GM19239 (cell line): Measurements from ENCODE around the gene KHNYN.
"Not testable (repeated sequence)": the region's sequence is repeated elsewhere in the genome, so short reads cannot be mapped to it uniquely, and the experiment has no call there.

Source experiments
- DNase-seq: peaks from one replicate; pipeline ENCODE4 v3.0.0; 2011; ENCODE audit warnings: low spot score; ENCODE audit not compliant: insufficient read length
- FAIRE-seq: peaks from 2 replicates; lab custom pipeline; 2011; peaks lifted over from hg19 to GRCh38; lab: Jason Lieb, UNC

The KHNYN gene

GRCh38 chr14:24436355-24437019, 6.7 kb downstream of the KHNYN start:
- FAIRE-seq (no peak), DNase-seq (no peak)

DNA sequence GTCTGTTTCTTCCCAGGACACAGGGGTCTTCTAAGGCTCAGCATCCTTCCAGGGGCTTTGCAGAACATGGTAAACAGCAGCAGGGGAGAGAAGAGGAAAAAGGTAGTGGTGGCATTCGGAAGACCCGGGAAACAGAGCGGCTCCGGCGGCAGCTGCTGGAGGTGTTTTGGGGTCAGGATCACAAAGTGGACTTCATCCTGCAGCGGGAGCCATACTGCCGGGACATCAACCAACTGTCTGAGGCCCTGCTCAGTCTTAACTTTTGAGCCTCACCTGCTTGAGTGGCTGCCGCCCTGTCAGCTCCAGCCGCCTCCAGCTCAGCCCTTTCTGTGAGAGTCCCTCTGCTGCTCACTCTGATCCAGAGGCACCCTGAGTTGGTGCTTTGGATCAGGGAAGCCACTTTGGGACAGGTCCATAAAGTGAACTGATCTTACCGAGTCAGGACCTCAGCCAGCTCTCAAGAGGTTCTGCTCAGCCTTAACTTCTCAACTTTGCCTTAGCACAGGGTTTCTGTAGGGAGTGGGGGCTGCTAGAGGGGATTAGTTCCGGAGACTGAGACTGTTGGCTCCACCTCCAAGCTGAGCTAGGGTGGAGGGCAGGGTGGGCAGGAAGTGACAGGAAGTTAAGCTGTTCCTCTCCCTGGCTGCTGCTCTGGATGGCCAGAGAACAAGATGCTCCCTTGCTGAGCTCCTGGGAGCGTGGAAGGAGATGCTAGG, 7.4 kb downstream of the KHNYN start:
- DNase-seq (no peak), FAIRE-seq (no peak)

DNA sequence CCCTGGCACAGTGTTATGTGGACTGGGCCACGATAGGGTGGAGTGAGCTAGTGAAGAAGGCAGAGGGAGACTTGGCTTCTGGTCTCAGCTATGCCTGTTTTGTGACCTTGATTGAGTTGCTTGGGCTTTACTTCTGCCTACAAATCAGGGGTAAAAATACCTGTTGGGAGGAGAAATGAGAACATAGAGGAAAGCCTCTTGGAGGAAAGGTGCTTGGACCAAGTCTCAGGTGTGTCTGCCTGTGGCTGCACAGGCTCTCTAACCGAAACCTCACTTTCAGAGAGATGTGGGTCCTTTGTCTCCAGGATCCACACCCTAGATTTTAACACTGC, 7.9 kb downstream of the KHNYN start:
- no peak for FAIRE-seq
- no peak for DNase-seq

GRCh38 chr14:24438223-24439097, 8.7 kb downstream of the KHNYN start:
- DNase-seq: no peak
- no peak for FAIRE-seq

- FAIRE-seq: no peak
These were observed 9.5 kb downstream of the KHNYN start for GRCh38 chr14:24439257-24439656.

DNA sequence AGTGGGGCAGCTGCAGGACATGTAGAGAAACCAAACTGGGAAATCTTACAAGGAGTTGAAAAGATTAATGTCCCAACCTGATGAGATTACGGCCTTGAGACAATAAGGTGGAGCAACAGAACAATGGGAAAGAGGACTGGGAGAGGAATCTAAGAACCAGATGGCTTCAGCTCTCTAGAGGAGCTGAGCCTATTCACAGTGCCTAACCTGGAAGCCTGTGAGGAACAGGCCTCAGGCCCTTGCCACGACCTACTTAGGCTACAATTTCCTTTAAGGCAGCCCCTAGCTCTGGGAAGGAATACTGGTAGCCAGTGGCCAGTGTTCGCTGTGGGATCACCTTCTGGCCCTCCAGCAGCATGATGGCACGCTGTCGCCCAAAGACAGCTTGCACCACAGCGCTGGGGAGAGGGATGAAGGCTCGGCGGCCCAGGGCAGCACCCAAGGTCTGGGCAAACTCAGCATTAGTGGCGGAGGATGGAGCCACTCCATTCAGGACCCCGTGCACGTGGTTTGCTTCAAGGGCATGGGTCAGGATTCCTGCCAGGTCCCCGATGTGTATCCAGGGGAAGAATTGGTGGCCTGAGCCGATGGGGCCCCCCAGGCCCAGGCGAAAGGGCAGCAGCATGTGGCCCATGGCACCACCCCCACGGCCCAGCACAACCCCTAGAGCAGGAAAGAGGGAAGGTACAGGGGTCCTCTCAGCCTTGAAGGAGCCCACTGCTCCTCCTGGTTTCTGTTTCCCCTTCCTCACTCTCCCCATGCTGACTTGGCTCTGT, 10.3 kb downstream of the KHNYN start:
- DNase-seq: no peak
- FAIRE-seq: no peak

More at GRCh38 chr14:24439257-24439656, 9.5 kb downstream of the KHNYN start:
- DNase-seq: no peak

- DNase-seq: no peak
These were observed 11.0 kb downstream of the KHNYN start for GRCh38 chr14:24440606-24441399.

GRCh38 chr14:24441485-24441884, 11.7 kb downstream of the KHNYN start:
- FAIRE-seq (no peak), DNase-seq (no peak)

More at GRCh38 chr14:24440606-24441399, 11.0 kb downstream of the KHNYN start:
- FAIRE-seq: no peak

DNA sequence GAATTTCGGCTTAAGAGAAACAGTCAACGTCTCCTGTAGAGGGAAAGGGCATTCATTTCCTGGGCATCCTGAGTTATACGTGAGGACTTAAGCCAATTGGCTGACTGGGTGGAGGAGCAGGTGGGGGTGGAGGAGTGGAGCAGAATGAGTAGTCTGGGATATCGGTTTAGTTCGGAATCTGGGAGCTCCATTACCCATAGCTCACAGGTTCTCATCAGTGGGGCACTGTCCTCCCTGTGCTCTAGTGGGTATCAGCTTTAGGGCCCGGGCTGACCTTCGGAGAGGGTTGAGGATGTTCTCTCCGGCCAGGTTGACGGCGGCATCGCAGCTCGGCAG, 12.1 kb downstream of the KHNYN start:
- FAIRE-seq: peak; percentile 45
- no peak for DNase-seq

- FAIRE-seq: peak; percentile 93
These were observed 12.7 kb downstream of the KHNYN start, which contains the start of gene SDR39U1 for GRCh38 chr14:24442240-24443052. Gene SDR39U1, minus strand, starts transcription at chr14:24442776. Its CDS starts 7 bp downstream, at chr14:24442769.

GRCh38 chr14:24443053-24443665, 13.4 kb downstream of the KHNYN start:
- DNase-seq (no peak), FAIRE-seq (no peak)

More at GRCh38 chr14:24442240-24443052, 12.7 kb downstream of the KHNYN start, which contains the start of gene SDR39U1:
- peak; percentile 85 for DNase-seq

DNA sequence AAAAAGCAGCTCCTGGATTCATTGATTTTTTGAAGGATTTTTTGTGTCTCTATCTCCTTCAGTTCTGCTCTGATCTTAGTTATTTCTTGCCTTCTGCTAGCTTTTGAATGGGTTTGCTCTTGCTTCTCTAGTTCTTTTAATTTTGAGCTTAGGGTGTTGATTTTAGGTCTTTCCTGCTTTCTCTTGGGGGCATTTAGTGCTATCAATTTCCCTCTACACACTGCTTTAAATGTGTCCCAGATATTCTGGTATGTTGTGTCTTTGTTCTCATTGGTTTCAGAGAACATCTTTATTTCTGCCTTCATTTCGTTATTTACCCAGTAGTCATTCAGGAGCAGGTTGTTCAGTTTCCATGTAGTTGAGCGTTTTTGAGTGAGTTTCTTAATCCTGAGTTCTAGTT, 21.1 kb downstream of the KHNYN start:
- not testable (repeated sequence) for DNase-seq, FAIRE-seq

DNA sequence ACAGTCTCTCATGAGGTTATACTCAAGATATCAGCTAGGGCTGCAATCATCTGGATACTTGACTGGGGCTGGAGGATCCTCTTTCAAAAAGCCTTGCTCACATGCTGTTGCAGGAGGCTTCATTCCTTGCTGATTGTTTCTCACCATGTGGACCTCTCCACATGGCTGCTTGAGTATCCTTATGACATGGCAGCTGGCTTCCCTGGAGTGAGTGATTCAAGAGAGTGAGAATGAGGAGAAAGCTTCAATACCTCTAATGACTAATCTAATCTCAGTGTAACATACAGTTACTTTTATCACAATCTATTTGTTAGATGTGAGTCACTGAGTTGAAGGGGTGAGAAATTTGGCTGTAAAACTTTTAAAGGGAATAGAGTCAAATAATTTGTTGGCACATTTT, 27.2 kb downstream of the KHNYN start:
- FAIRE-seq: no peak

GRCh38 chr14:24458736-24459135, 29.0 kb downstream of the KHNYN start:
- no peak for DNase-seq
- no peak for FAIRE-seq

More for the DNA sequence above, 27.2 kb downstream of the KHNYN start:
- DNase-seq: no peak

DNA sequence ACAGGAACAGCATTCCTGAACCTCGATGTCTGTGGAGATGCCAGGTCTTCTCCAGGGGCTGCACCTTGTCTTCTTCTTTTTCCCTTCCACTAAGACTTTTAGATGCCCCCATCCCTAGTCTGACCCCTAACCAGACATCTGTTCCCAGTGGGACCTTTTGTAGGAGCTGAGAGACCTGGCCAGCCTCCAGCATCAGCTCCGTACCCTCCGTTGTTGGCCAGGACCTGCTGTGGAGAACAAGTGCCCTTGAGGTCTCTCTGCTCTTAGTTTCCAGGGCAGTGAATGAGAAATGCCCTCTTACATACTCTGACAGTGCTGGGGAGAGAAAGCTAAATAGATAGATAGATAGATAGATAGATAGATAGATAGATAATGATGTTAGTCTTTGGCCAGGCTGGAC, 29.6 kb downstream of the KHNYN start:
- DNase-seq (no peak), FAIRE-seq (no peak)

DNA sequence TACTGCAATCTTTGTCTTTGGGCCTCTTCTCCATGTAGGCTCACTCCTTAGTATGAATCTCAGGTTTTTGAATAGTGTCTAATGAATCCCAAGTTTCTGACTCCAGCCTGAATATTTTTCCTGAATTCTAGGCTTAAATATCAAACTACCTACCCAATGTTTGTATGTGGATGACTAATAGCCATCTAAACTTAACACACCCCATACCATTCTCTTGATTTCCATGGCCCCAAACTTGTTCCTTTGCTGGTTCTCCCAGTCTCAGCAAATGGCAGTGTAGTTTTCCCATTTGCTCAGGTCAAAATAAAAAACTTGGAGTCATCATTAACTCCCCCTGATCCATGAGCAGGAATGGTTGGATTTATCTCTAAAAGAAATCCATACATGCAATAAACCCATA, 31.6 kb downstream of the KHNYN start:
- FAIRE-seq: no peak
- no peak for DNase-seq

DNA sequence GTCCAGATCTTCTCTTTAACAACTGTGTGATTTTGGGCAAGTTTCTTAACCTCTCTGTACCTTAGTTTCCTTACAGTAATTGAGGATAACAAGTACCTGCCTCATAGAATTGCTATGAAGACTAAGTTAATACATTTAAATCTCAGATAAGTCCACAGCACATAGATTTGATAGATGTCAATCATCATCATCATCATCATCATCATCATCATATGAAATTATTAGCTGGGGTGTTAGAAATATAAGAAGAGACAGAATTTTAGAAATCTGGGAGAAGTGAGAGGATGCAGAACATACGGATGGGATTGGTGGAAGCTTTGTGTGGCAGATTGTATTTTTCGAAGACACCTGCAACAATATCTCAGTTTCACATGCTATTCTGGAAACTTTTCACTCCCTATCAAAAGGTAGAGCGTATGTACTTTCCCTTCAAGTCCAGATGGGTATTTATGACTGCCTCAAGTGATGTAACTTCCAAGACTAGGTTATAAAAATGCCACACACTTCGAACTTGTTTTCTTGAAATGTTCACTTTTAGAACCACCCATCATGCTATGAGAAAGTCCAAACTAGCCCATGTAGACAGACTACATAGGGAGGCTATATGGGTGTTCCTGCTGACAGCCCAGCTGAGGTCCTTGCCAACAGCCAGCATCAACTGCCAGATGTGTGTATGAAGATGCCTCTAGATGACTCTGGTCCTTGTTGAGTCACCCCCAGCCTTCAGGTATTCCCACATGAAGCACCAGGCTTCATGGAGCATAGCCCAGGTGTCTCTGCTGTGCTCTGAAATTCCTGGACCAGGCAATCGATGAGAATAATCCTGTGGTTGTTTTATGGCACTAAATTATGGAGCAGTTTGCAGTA, 33.5 kb downstream of the KHNYN start:
- FAIRE-seq (no peak), DNase-seq (no peak)
